Loucy (cell line): ENCODE results near the gene MICU2.
"Not testable (repeated sequence)": the region's sequence is repeated elsewhere in the genome, so short reads cannot be mapped to it uniquely, and the experiment has no call there.

Experiments
- H2AFZ ChIP-seq: fragments of 200-600 bp; sonication (generic); 2 replicates; pipeline ENCODE4 v1.6.0; 2016; ENCODE audit warnings: antibody characterized with exemption, mild to moderate bottlenecking, low read length, moderate library complexity
- H3F3A ChIP-seq: fragments of 200-600 bp; 2 replicates; pipeline ENCODE4 v1.6.0; 2016; ENCODE audit warnings: antibody characterized with exemption, low read depth, mild to moderate bottlenecking
- H3K27me3 ChIP-seq: fragments of 200-600 bp; sonication (generic); 2 replicates; pipeline ENCODE4 v1.6.1; 2014; ENCODE audit warnings: low read length, mild to moderate bottlenecking; ENCODE audit not compliant: insufficient read depth, poor library complexity, severe bottlenecking
- H3K36me3 ChIP-seq: fragments of 200-600 bp; sonication (generic); 2 replicates; pipeline ENCODE4 v1.6.1; 2016; ENCODE audit warnings: low read length; ENCODE audit not compliant: insufficient read depth
- H3K4me1 ChIP-seq: fragments of 200-600 bp; sonication (generic); 2 replicates; pipeline ENCODE4 v1.5.1; 2014; ENCODE audit warnings: low read length, mild to moderate bottlenecking; ENCODE audit not compliant: insufficient read depth, poor library complexity, severe bottlenecking
- H3K4me2 ChIP-seq: fragments of 200-600 bp; sonication (generic); 2 replicates; pipeline ENCODE4 v1.6.0; 2014; ENCODE audit warnings: antibody characterized with exemption, low read length, low read depth, mild to moderate bottlenecking; ENCODE audit not compliant: poor library complexity, severe bottlenecking
- H3K4me3 ChIP-seq: fragments of 200-600 bp; sonication (generic); 2 replicates; pipeline ENCODE4 v1.5.1; 2014; ENCODE audit warnings: low read length, mild to moderate bottlenecking, mixed read lengths; ENCODE audit not compliant: poor library complexity, severe bottlenecking
- H3K79me2 ChIP-seq: fragments of 200-600 bp; sonication (generic); 2 replicates; pipeline ENCODE4 v1.6.1; 2014; ENCODE audit warnings: low read length; ENCODE audit not compliant: insufficient read depth
- H3K9ac ChIP-seq: fragments of 200-600 bp; sonication (generic); 2 replicates; pipeline ENCODE4 v1.6.0; 2014; ENCODE audit warnings: mild to moderate bottlenecking, low read depth, low read length, moderate library complexity; ENCODE audit not compliant: poor library complexity, severe bottlenecking
- H3K9me2 ChIP-seq: fragments of 200-600 bp; sonication (generic); replicated peaks from 2 replicates; pipeline ENCODE4 v1.6.1; 2016; ENCODE audit warnings: low read depth, low read length, mixed read lengths
- H3K9me3 ChIP-seq: fragments of 200-600 bp; sonication (generic); 2 replicates; pipeline ENCODE4 v1.6.1; 2014; ENCODE audit warnings: mild to moderate bottlenecking, antibody characterized with exemption, low read length, low read depth; ENCODE audit not compliant: insufficient read depth
- H4K20me1 ChIP-seq: fragments of 200-600 bp; sonication (generic); 2 replicates; pipeline ENCODE4 v1.6.0; 2014; ENCODE audit warnings: antibody characterized with exemption, low read length, mild to moderate bottlenecking; ENCODE audit not compliant: insufficient read depth, poor library complexity, severe bottlenecking
- CTCF ChIP-seq: fragments of 200-600 bp; sonication (generic); conservative IDR thresholded peaks from 2 replicates; pipeline ENCODE4 v1.5.1; 2014; ENCODE audit warnings: mild to moderate bottlenecking, antibody characterized with exemption, low read length
- EZH2phosphoT487 ChIP-seq: fragments of 200-600 bp; IDR thresholded peaks from 2 replicates; pipeline ENCODE4 v1.6.1; 2018; ENCODE audit warnings: antibody characterized with exemption, mild to moderate bottlenecking, moderate library complexity, borderline replicate concordance

The MICU2 gene

GRCh38 chr13:21567714-21568113, 36.3 kb downstream of the MICU2 start:
- no peak overlapping the region for H3K4me3 ChIP-seq
- H3K4me2 ChIP-seq: no peak overlapping the region
- no peak for TF ChIP-seq EZH2phosphoT487
- no peak for TF ChIP-seq CTCF
- H4K20me1 ChIP-seq: peaks cover 5% of the 10 kb centered on the region
- H3K4me1 ChIP-seq: no peaks in the 10 kb centered on the region
- peaks cover 33% of the 10 kb centered on the region; the same call in 1 of the 2 replicates for H3K36me3 ChIP-seq
- H3K9me2 ChIP-seq: no peaks in the 10 kb centered on the region
- no peaks in the 10 kb centered on the region for H3K27me3 ChIP-seq
- no peak overlapping the region for H2AFZ ChIP-seq
- H3F3A ChIP-seq: no peaks in the 10 kb centered on the region
- H3K9ac ChIP-seq: no peak overlapping the region
- H3K79me2 ChIP-seq: peaks cover 40% of the 10 kb centered on the region; the same call in 1 of the 2 replicates
- H3K9me3 ChIP-seq: no peaks in the 10 kb centered on the region

DNA sequence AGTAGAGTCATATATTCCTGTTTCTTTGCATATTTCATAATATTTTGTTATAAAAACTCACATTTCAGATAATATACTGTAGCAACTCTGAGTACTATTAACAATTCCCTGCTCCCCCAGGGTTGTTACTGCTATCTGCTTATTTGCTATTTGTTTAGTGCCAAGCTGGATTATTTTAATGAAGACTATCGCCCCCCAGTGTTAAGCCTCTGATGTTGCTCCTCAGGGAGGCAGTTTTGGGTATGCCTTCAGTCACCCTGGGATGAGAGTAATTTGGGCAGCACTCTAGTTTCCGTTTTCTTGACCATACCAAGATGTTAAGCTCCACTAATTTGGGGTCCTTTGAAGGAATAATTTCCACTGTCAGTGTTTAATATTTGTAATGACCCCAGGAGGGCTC, 46.0 kb downstream of the MICU2 start:
- Histone ChIP-seq H3K9ac (no peak overlapping the region), H3K36me3 (peaks cover 37% of the 10 kb centered on the region), H3K4me1 (no peaks in the 10 kb centered on the region), H3F3A (no peaks in the 10 kb centered on the region), H3K9me3 (no peaks in the 10 kb centered on the region), H4K20me1 (no peaks in the 10 kb centered on the region), H2AFZ (no peak overlapping the region), H3K9me2 (no peaks in the 10 kb centered on the region), H3K79me2 (no peaks in the 10 kb centered on the region), H3K4me2 (no peak overlapping the region), H3K27me3 (no peaks in the 10 kb centered on the region), H3K4me3 (no peak overlapping the region)
- TF ChIP-seq CTCF (peak; percentile 80), EZH2phosphoT487 (no peak)

DNA sequence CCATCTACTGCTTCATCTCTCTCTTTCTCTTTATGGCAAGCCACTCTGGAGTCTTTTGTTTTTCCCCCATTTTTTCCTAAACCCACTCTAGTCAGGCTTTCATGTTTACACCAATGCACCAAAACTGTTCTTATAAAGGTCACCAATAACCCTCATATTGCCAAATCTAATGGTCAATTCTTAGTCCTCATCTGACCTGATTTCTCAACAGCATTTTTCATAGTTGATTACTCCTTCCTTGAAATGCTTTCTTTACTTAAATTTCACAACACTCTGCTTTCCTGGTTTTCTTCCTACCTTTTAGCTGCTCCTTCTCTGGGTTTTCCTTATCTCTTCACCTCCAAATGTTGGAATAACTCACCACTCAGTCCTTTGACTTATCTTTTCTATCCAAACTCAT, 47.9 kb downstream of the MICU2 start:
- Histone ChIP-seq H3K9me3 (no peaks in the 10 kb centered on the region), H3K79me2 (no peaks in the 10 kb centered on the region), H4K20me1 (no peaks in the 10 kb centered on the region), H3F3A (no peaks in the 10 kb centered on the region), H2AFZ (no peak overlapping the region), H3K36me3 (peaks cover 24% of the 10 kb centered on the region), H3K4me1 (no peaks in the 10 kb centered on the region), H3K9me2 (no peaks in the 10 kb centered on the region), H3K9ac (no peak overlapping the region), H3K27me3 (no peaks in the 10 kb centered on the region), H3K4me2 (no peak overlapping the region), H3K4me3 (no peak overlapping the region)
- TF ChIP-seq EZH2phosphoT487 (no peak), CTCF (no peak)

DNA sequence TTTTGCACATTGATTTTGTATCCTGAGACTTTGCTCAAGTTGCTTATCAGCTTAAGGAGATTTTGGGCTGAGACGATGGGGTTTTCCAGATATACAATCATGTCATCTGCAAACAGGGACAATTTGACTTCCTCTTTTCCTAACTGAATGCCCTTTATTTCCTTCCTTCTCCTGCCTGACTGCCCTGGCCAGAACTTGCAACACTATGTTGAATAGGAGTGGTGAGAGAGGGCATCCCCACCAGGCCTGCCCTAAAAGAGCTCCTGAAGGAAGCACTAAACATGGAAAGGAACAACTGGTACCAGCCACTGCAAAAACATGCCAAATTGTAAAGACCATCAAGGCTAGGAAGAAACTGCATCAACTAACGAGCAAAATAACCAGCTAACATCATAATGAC, 50.7 kb downstream of the MICU2 start:
- H2AFZ ChIP-seq, H3K4me2 ChIP-seq, H3K9me2 ChIP-seq, H3K9me3 ChIP-seq, H4K20me1 ChIP-seq, H3K9ac ChIP-seq, H3K4me3 ChIP-seq, H3F3A ChIP-seq, H3K4me1 ChIP-seq, H3K79me2 ChIP-seq, H3K27me3 ChIP-seq: not testable (repeated sequence)
- H3K36me3 ChIP-seq: peaks cover 10% of the 10 kb centered on the region
